GM15510 (cell line): Measurements from ENCODE around the gene HDAC6.

Source experiments
- POLR2A ChIP-seq: IDR thresholded peaks from 3 replicates; pipeline ENCODE4 v1.6.1; 2011; ENCODE audit warnings: borderline replicate concordance; ENCODE audit not compliant: insufficient read length; ENCODE audit errors: extremely low read depth

Gene HDAC6

GRCh38 chrX:48827654-48827968, 25.7 kb downstream of the HDAC6 start:
- TF ChIP-seq POLR2A = no peak

DNA sequence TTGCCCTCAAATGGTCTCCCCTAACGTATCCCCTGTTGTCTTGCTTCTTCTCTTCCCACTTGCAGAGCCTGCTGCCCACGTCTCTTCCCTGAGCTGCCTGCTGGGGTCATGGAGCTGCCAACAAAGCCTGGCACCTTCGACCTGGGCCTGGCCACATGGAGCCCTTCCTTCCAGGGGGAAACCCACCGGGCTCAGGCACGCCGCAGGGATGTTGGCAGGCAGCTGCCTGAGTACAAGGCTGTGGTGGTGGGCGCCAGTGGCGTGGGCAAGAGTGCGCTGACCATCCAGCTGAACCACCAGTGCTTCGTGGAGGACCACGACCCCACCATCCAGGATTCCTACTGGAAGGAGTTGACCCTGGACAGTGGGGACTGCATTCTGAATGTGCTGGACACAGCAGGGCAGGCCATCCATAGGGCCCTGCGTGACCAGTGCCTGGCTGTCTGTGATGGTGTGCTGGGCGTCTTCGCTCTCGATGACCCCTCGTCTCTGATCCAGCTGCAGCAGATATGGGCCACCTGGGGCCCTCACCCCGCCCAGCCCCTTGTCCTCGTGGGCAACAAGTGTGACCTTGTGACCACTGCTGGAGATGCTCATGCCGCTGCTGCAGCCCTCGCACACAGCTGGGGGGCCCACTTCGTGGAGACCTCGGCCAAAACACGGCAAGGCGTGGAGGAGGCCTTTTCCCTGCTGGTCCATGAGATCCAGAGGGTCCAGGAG, 27.3 kb downstream of the HDAC6 start:
- no peak for TF ChIP-seq POLR2A

DNA sequence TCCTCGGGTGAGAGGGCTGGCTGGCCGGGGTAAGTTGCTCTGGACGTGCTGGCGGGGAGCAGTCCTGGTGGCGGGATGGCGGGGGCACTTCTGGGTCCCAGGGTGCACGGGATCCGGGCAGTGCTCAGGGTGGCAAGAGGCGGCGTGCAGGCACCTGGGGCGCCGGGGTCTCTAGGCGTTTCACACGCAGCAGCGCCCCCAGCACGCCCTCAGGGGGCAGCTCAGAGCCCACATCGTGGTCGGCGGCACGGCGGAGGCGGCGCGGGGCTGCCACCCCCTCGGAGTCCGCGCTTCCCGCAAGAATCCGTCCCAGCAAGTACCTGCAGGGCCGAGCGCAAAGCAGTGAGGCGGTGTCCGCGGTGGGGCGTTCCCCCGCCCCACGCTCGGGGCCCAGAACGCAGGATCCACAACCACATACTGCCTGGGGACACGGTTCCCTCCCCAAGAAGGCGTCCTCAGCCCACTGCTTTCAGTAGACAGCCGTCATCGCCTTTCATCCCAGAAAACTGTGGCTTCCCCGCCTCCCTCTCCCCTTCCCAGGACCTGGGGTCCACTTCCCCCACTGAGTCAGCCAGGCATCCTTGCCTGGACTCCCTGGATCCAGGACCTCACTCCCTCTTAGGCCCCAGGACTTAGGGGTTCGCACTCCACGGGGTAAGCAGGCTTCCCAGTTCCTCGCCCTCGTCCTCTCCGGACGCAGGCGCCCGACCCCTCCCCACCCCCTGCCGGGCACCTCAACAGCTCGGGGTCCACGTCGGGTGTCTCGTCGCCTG, 29.5 kb downstream of the HDAC6 start:
- TF ChIP-seq POLR2A = no peak

DNA sequence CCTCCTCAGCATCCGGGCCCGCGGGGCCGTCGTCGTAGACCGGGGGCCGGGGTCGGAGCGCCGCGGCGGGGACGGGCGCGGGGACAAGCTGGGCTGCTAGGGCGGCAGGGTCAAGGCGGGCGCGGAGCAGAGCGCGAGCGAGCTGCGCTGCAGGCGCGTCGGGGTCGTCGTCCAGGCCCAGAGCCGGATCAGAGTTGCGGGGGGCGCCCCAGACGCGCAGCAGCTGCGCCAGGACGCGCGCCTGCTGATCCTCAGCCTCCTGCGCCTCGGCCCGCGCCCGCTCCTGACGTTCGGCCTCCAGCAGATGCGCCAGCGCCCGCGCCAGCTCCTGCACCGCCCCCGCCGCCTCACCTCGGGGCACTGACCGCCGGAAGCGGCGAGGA, 30.0 kb downstream of the HDAC6 start:
- no peak for TF ChIP-seq POLR2A

DNA sequence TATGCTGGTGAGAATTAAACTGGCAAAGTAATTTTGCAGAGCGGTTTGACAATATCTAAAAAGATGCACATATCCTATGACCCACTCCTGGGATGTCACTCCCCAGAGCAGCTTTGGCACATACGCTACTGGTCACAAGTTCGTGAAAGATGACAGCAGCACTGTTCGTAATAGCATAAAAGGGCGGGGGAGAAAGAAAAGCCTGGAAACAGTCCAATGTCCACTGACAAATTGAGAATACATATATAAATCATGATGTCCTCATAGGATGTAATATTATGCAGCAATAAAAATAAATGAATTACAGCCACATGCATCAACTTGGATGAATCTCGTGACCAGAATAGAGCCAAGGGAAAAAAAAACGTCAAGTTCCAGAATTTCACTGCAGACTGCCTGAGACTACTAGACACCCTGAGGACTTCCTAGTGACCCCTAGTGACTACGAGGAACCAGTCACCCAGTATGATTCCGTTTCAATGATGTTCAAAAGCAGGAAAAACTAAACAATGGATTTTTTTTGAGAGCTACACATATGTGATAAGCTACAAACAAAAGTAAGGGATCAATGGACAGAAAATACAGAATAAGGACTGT, 31.8 kb downstream of the HDAC6 start:
- TF ChIP-seq POLR2A = no peak

DNA sequence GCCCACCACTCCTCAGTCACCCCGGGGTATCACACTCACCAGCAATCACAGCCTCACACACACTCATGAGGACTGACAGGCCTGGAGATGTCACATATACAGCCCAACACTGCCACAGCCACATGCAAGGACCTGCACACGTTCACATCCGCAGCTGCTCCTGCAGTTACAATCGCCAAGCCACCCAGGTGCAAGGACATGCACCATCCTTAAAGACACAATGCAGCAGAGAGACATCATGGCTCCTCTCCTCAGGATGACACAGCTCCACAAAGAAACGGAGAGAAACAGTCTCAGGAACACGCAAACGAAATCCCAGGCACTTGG, 32.5 kb downstream of the HDAC6 start:
- TF ChIP-seq POLR2A = no peak

- no peak for TF ChIP-seq POLR2A
Measured at GRCh38 chrX:48835524-48836329, 33.9 kb downstream of the HDAC6 start, which contains the start of gene PCSK1N. Gene PCSK1N, minus strand, starts transcription at chrX:48835610. Its CDS starts 78 bp downstream, at chrX:48835532.

- TF ChIP-seq POLR2A = no peak
Measured at GRCh38 chrX:48839686-48840085, 37.8 kb downstream of the HDAC6 start.

DNA sequence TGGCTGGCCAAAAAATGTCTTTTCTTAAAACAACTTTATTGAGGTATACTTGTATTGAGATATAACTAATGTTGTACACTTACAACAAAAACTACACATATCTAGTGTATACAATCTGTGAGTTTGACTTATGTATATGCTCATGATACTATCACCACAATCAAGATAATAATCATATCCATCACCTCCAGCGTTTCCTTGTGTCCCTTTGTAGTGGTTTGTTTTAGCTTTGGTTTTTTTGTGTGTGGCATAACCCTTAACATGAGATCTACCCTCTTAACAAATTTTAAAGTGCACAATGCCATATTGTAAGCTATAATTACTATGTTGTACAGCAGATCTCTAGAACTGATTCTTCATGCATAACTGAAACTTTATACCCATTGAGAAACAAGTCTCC, 47.0 kb downstream of the HDAC6 start:
- TF ChIP-seq POLR2A = no peak

GRCh38 chrX:48852857-48853256, 51.0 kb downstream of the HDAC6 start:
- TF ChIP-seq POLR2A = no peak

- TF ChIP-seq POLR2A = no peak
Measured at GRCh38 chrX:48854898-48855297, 53.0 kb downstream of the HDAC6 start.

DNA sequence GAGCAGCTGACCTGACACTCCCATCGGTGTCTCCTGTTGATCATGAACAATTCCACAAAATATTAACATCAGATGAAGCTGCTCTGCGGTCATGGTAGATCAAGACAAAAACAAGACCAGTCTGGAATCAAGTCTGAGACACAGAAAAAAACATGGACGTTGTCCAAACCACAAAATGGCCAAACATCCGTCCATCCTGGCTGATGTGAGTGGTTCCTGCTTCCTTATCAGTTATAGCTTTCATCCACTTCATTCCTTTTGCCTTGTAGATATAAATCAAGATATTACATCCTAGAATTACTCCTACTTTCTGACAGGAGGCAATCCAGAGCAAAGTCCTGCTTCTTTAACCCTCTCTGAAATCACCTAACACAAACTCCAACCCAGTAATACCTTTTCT, 62.3 kb downstream of the HDAC6 start:
- no peak for TF ChIP-seq POLR2A
